Fibroblast of peridontal ligament (primary cell): ENCODE measurements around the gene DLX6.
"Not testable (repeated sequence)": the region's sequence is repeated elsewhere in the genome, so short reads cannot be mapped to it uniquely, and the experiment has no call there.

Source experiments
- DNase-seq: peaks from one replicate; pipeline ENCODE4 v3.0.0-alpha.2; 2010; ENCODE audit errors: extremely low read depth

DLX6 gene

DNA sequence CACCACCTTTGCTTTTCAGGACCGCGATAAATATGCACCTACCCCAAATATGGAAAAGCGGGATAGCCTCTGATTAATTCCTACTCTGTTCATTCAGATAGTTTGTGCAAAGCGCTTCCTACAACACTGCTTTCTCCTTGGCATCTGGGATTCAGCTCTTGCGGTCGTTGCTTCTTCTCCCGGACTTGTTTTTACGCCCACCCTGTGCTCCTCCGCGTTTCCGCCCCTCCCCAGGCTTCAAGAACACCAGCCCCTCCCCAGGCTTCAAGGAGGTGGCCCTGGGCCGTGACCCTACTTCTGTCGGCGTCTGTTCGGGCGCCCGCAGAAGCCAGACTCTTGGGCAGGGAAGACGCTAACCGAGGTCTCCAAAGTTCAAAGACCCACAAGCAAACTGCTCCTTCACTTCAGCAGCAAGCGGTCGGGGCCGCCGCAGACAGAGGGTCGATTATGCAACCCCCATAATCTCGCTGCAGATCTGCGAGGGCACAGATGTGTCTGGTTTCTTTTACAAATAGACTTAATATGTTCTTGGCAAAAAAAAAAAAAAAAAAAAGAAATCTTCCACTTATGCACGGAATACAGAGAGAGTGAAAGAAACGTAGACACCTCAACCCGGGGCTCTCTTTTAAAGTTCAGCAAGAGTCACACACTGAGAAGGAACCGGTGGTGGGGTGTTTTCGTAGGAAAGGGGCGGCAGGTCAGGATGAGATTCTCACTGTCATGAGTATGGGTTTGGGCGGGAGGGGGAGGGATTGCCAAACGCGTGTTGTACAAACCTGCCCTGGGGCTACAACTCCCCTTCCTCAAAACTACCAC is 17.3 kb downstream of the DLX6 start:
- DNase-seq: peak; percentile 64

DNA sequence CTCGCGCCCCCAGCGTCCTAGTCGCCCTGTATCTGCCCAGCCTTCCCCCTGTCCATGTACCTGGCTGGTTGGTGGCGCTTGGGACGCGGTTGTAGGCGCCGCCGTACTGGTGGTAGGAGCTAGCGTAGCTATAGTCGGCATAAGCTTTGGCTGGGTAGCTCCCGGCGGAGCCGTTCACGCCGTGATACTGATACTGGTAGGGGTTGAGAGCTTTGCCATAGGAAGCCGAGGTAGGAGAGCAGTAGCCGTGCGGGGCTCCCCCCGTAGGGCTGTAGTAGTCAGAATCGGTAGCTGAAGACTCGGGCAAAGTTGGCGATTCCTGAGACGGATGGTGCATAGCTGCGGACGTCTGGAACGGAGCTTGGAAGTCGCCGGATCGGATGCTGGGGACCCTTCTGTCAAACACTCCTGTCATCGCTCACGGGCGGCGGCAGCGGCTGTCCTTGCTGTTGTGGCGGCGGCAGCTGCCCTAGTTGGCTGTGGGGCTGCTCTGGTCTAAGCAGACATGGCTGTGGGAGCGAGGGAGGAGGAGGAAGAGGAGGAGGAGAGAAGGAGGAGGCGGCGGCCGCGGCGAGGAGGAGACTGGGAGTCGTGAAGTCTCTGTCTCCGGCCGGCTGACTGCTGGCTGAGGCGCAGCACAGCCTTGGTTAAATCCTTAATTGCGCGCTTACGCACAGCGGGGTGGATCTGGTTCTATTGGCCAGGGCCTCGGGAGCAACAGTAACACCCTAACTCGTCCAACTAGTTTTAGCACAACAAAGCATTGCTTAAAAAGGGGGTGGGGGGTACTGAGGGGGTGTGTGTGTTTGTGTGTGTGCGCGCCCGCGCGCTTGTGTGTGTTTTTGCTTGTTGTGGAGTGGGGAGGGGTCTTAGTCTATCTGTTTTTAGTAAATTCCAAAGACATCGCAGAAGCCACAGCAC is 19.1 kb downstream of the DLX6 start, which contains the start of gene DLX5:
TSS of gene DLX5 (minus strand) at position 623 of the 921 bp plus-strand sequence. CDS start at position 415, 208 bp downstream.
- peak; percentile 94 for DNase-seq

DNA sequence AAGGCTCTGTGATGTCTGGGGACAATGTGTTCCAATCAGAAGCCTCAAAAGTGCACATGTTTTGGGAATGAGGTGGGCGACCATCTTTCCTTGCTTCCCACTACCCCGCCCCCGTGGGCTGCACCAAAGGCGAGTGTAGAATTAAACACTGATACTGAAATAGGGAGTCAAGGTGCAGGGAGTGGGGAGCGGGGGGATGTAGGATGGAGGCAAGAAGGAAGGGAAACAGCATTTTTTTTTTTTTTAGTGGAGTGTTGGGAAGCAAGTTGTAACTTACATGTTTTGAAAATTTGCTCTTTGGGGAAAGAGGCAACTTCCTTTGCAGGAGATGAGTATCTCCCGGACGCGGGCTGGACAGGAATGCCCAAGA is 19.8 kb downstream of the DLX6 start:
- peak; percentile 44 for DNase-seq

DNA sequence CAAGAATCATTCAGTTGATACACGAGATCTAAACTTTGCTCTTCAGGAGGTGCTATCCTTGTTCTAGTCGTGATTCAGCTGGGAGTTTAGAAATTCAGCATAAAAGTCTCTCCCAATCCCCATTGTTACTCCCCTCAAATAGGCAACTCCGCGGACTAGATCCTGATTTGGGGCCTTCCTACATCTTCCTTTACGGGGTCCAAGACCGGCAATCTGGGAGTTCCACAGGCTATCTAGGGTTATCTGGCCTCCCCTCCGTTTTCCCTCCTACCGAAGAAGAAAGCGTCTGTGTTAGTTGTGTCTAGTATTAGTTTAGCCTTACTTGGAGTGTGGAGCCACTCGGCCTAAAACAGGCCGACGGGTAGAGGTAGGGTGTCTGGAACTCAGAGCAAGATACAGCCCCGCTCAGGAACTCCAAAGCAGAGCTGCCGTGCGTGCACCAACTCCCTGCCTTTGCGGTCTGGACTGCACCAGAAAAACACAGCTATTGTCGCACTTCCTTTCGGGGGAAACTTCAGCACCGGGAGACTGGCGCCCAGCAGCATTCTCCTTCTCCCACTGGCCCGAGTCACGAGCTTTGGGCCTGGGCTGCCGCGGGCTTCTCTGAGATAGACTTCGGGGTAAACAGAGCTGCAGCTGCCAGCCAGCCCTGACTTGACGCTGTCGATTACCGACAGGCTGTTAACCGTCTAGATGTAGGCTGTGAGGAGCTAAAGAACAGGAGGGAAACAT is 20.8 kb downstream of the DLX6 start:
- DNase-seq: peak; percentile 72

DNA sequence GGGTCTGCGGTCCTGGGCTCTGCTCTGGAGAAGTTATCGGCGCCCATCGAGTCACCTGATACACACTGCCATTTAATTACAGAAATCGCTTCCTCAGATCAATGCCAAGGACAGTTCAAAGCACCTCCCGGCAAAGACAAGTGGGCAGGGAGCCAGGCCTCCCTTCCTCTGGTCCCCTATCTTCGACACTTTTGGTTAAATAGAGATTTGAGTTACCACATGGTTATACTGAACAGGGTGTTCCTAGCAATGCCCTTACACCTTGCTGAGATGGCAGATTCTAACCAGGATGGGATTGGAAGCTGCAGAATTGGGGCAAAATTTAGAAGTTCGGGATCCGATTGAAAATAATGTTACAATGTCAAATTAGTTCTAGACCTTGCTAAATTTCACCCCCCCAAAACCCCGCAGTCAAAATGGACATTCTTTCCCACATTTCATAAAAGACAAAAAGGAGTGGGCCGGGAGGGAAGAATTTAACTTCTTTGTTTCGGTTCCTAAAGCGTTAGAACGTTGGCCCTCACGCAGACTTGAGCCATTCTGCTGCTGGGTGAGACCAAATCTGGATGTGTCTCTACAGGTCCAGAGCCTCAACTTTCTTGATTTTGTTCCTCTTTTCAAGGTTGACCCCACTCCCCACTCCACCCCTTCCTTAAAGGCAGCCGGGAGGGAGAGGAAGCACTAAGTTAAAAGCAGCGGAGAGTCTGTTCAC is 21.5 kb downstream of the DLX6 start:
- DNase-seq: no peak

DNA sequence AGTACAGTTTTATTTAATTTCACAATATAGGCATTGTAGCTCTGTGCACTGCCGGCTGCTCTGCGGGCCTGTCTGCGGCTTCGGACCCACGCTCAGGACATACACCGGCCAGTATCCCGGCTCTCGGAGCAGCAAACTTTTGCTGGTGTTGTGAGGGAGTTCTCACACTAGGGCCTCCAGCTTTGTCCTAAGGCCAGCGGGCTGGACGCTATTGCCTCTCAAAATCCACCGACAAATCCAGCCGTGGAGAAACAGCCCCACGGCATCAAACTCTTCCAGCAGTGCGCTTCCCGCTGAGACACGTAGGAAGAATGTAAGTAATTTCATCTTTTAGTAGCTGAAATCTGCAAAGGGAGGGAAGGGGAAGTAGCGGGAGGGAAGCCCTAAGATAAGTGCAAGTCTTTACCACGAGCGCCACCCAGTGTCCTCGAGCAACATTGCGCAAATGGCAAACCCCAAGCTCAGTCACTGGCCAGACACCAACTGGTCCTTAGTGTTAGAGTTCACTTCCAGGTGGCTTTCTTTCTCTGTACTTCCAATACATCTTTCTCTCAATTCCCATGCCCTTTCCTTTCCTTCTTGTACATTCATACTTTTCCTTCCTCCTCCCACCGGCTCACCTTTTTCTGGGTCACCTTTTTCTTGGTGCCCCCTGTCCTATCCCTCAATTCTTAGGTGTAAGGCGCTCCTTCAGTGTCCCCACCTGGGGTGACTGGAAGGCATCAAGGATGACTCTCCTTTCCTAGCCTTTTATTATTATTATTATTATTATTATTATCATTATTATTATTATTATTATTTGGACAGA is 22.3 kb downstream of the DLX6 start:
- DNase-seq: peak; percentile 97

DNA sequence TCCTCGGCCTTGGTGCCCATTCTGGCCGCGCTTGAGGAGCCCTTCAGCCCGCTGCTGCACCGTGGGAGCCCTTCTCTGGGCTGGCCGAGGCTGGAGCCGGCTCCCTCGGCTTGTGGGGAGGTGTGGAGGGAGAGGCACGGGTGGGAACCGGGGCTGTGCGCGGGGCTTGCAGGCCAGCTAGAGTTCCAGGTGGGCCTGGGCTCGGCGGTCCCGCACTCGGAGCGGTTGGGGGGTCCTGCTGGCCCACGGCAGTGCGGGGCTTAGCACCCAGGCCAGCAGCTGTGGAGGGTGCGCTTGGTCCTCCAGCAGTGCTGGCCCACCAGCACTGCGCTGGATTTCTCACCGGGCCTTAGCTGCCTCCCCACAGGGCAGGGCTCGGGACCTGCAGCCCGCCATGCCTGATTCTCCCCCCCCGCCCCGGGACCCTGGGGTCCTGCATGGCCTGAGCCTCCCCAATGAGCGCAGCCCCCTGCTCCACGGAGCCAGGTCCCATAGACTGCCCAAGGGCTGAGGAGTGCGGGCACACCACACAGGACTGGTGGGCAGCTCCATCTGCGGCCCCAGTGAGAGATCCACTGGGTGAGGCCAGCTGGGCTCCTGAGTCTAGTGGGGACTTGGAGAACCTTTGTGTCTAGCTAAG is 29.0 kb downstream of the DLX6 start:
- DNase-seq: not testable (repeated sequence)

DNA sequence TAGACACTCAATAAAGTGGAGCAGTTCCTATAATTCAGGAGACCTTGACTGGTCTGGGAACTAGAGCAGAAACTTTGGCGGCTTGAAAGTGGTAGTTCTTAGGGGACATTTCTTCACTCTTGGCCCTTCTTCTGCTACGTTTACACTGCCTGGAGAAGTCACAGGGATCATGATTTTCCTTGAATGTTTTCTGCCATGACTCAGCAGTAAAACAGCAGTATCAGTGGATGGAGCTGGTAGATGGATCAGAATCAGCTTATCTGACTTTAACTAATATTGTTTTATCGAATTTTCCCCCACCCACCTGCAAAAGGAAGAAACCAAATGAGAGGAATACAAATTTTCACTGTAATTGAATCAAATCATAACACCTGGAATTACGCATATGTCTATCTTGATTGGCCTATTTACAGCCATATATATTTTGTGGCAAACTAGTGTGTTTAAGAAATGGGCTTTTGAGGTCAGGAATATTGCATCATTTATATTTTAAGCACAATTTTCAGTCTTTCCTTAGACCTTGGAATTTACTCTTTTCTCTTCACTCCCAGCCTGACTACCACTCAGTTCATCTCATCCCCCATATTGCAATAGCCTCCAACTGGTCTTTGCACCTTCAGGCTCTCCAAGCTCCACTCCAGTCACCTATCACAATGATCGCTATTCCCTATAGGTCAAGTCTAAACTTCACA is 34.2 kb downstream of the DLX6 start:
- peak; percentile 31 for DNase-seq

DNA sequence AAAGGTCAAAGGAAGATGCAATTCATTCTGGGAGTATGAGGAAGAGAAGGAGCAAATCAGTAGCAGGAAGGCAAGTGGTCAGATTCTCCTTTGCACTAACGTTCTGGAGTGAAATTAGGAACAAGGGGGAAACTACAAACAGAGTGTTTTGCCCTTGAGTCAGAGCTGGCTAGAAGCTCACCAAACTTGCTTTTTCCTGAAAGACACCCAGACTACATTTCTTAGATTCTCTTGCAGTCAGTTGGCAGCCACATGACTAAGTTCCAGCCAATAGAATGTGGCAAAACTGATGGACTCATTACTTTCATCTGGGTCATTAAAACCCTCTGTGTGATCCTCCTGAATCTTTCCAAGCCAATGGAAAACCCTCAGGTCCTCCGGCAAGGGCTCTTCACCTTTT is 37.9 kb downstream of the DLX6 start:
- peak; percentile 78 for DNase-seq
